Dendritic cell treated with granulocyte-macrophage colony-stimulating factor and Interleukin-4, amounts not matched to agents 40 ng/mL and 50 ng/mL, for 4 days (primary cell): ENCODE data around the gene HUNK.

Experiments
- H3K27ac Mint-ChIP-seq: one replicate; pipeline ENCODE4 v1.8.0; 2022; ENCODE audit warnings: mild to moderate bottlenecking, mixed read lengths
- H3K27me3 Mint-ChIP-seq: one replicate; pipeline ENCODE4 v1.8.0; 2022; ENCODE audit warnings: mild to moderate bottlenecking, mixed read lengths
- H3K36me3 Mint-ChIP-seq: one replicate; pipeline ENCODE4 v1.8.0; 2022; ENCODE audit warnings: low read depth, mixed read lengths
- H3K4me1 Mint-ChIP-seq: one replicate; pipeline ENCODE4 v1.8.0; 2022; ENCODE audit warnings: low read depth, mixed read lengths
- H3K4me3 Mint-ChIP-seq: one replicate; pipeline ENCODE4 v1.8.0; 2022; ENCODE audit warnings: mild to moderate bottlenecking, moderate library complexity, mixed read lengths
- H3K9me3 Mint-ChIP-seq: one replicate; pipeline ENCODE4 v1.8.0; 2022; ENCODE audit warnings: mixed read lengths
- intact Hi-C: fragments of 100-400 bp; cut with micrococcal nuclease; formaldehyde crosslinking; loops from one replicate; pipeline ENCODE4 v1.15.0; 2022

HUNK gene

GRCh38 chr21:31877463-31877957 is 4.7 kb downstream of the HUNK start:
- no peaks in the 10 kb centered on the region for H3K9me3 Mint-ChIP-seq
- H3K36me3 Mint-ChIP-seq = no peaks in the 10 kb centered on the region
- H3K27me3 Mint-ChIP-seq = peaks cover 62% of the 10 kb centered on the region
- intact Hi-C loops = no loop called here
- H3K27ac Mint-ChIP-seq = no peak overlapping the region
- no peak overlapping the region for H3K4me3 Mint-ChIP-seq
- H3K4me1 Mint-ChIP-seq = peaks cover 7% of the 10 kb centered on the region

- H3K27ac Mint-ChIP-seq = no peak overlapping the region
- no peaks in the 10 kb centered on the region for H3K9me3 Mint-ChIP-seq
- intact Hi-C loops = no loop called here
- H3K4me3 Mint-ChIP-seq = no peak overlapping the region
- H3K27me3 Mint-ChIP-seq = peaks cover 53% of the 10 kb centered on the region
- H3K4me1 Mint-ChIP-seq = peaks cover 2% of the 10 kb centered on the region
- no peaks in the 10 kb centered on the region for H3K36me3 Mint-ChIP-seq
These were observed 6.0 kb downstream of the HUNK start for GRCh38 chr21:31878831-31879230.

GRCh38 chr21:31879241-31879650 is 6.4 kb downstream of the HUNK start:
- H3K4me3 Mint-ChIP-seq = no peak overlapping the region
- H3K9me3 Mint-ChIP-seq = no peaks in the 10 kb centered on the region
- H3K27me3 Mint-ChIP-seq = peaks cover 49% of the 10 kb centered on the region
- intact Hi-C loops = no loop called here
- H3K27ac Mint-ChIP-seq = no peak overlapping the region
- H3K36me3 Mint-ChIP-seq = no peaks in the 10 kb centered on the region
- no peaks in the 10 kb centered on the region for H3K4me1 Mint-ChIP-seq

- no peaks in the 10 kb centered on the region for H3K9me3 Mint-ChIP-seq
- intact Hi-C loops = no loop called here
- H3K27me3 Mint-ChIP-seq = peaks cover 42% of the 10 kb centered on the region
- no peaks in the 10 kb centered on the region for H3K4me1 Mint-ChIP-seq
- H3K36me3 Mint-ChIP-seq = no peaks in the 10 kb centered on the region
- H3K4me3 Mint-ChIP-seq = no peak overlapping the region
- no peak overlapping the region for H3K27ac Mint-ChIP-seq
These were observed 7.1 kb downstream of the HUNK start for GRCh38 chr21:31879911-31880310.

- Mint-ChIP-seq H3K27ac (no peak overlapping the region), H3K4me1 (no peaks in the 10 kb centered on the region), H3K4me3 (no peak overlapping the region), H3K27me3 (peaks cover 33% of the 10 kb centered on the region), H3K9me3 (no peaks in the 10 kb centered on the region), H3K36me3 (no peaks in the 10 kb centered on the region)
- intact Hi-C loops = no loop called here
These were observed 8.0 kb downstream of the HUNK start for GRCh38 chr21:31880816-31881215.

- Mint-ChIP-seq H3K27ac (no peak overlapping the region), H3K9me3 (no peaks in the 10 kb centered on the region), H3K4me1 (no peaks in the 10 kb centered on the region), H3K4me3 (no peak overlapping the region), H3K36me3 (no peaks in the 10 kb centered on the region), H3K27me3 (peaks cover 19% of the 10 kb centered on the region)
- intact Hi-C loops = no loop called here
These were observed 9.9 kb downstream of the HUNK start for GRCh38 chr21:31882711-31883110.

- no peak overlapping the region for H3K27ac Mint-ChIP-seq
- H3K4me3 Mint-ChIP-seq = no peak overlapping the region
- no peaks in the 10 kb centered on the region for H3K4me1 Mint-ChIP-seq
- H3K9me3 Mint-ChIP-seq = no peaks in the 10 kb centered on the region
- peaks cover 16% of the 10 kb centered on the region for H3K27me3 Mint-ChIP-seq
- no peaks in the 10 kb centered on the region for H3K36me3 Mint-ChIP-seq
- intact Hi-C loops = no loop called here
These were observed 12.3 kb downstream of the HUNK start for GRCh38 chr21:31885146-31885545.

- H3K27ac Mint-ChIP-seq = no peak overlapping the region
- peaks cover 6% of the 10 kb centered on the region for H3K27me3 Mint-ChIP-seq
- H3K9me3 Mint-ChIP-seq = no peaks in the 10 kb centered on the region
- H3K36me3 Mint-ChIP-seq = no peaks in the 10 kb centered on the region
- H3K4me3 Mint-ChIP-seq = no peak overlapping the region
- intact Hi-C loops = no loop called here
- H3K4me1 Mint-ChIP-seq = no peaks in the 10 kb centered on the region
These were observed 14.1 kb downstream of the HUNK start for GRCh38 chr21:31886915-31887314.

GRCh38 chr21:31887391-31887841 is 14.6 kb downstream of the HUNK start:
- H3K36me3 Mint-ChIP-seq = no peaks in the 10 kb centered on the region
- H3K27me3 Mint-ChIP-seq = peaks cover 6% of the 10 kb centered on the region
- no peak overlapping the region for H3K4me3 Mint-ChIP-seq
- no peaks in the 10 kb centered on the region for H3K4me1 Mint-ChIP-seq
- H3K9me3 Mint-ChIP-seq = no peaks in the 10 kb centered on the region
- intact Hi-C loops = no loop called here
- no peak overlapping the region for H3K27ac Mint-ChIP-seq

- Mint-ChIP-seq H3K4me3 (no peak overlapping the region), H3K36me3 (no peaks in the 10 kb centered on the region), H3K27me3 (peaks cover 13% of the 10 kb centered on the region), H3K9me3 (no peaks in the 10 kb centered on the region), H3K4me1 (no peaks in the 10 kb centered on the region), H3K27ac (no peak overlapping the region)
- intact Hi-C loops = no loop called here
These were observed 16.1 kb downstream of the HUNK start for GRCh38 chr21:31888936-31889371.

GRCh38 chr21:31889460-31889859 is 16.6 kb downstream of the HUNK start:
- Mint-ChIP-seq H3K27me3 (peaks cover 13% of the 10 kb centered on the region), H3K36me3 (no peaks in the 10 kb centered on the region), H3K4me1 (no peaks in the 10 kb centered on the region), H3K4me3 (no peak overlapping the region), H3K27ac (no peak overlapping the region), H3K9me3 (no peaks in the 10 kb centered on the region)
- intact Hi-C loops = no loop called here

- H3K27ac Mint-ChIP-seq = no peak overlapping the region
- no peak overlapping the region for H3K4me3 Mint-ChIP-seq
- no peaks in the 10 kb centered on the region for H3K4me1 Mint-ChIP-seq
- no peaks in the 10 kb centered on the region for H3K9me3 Mint-ChIP-seq
- peaks cover 13% of the 10 kb centered on the region for H3K27me3 Mint-ChIP-seq
- intact Hi-C loops = no loop called here
- H3K36me3 Mint-ChIP-seq = no peaks in the 10 kb centered on the region
These were observed 19.9 kb downstream of the HUNK start for GRCh38 chr21:31892686-31893085.

- Mint-ChIP-seq H3K4me1 (no peaks in the 10 kb centered on the region), H3K27ac (no peak overlapping the region), H3K27me3 (peaks cover 9% of the 10 kb centered on the region), H3K4me3 (no peak overlapping the region), H3K36me3 (no peaks in the 10 kb centered on the region), H3K9me3 (no peaks in the 10 kb centered on the region)
- intact Hi-C loops = no loop called here
These were observed 21.1 kb downstream of the HUNK start for GRCh38 chr21:31893851-31894415.

- H3K4me1 Mint-ChIP-seq = no peaks in the 10 kb centered on the region
- H3K9me3 Mint-ChIP-seq = no peaks in the 10 kb centered on the region
- no peaks in the 10 kb centered on the region for H3K36me3 Mint-ChIP-seq
- H3K4me3 Mint-ChIP-seq = no peak overlapping the region
- H3K27me3 Mint-ChIP-seq = peaks cover 9% of the 10 kb centered on the region
- H3K27ac Mint-ChIP-seq = no peak overlapping the region
- intact Hi-C loops = no loop called here
These were observed 21.6 kb downstream of the HUNK start for GRCh38 chr21:31894457-31894856.
